Left ventricle myocardium inferior (tissue), 1 donor: ENCODE measurements around the gene PON3. TPM values are rescaled to one million over a fixed set of nuclear protein-coding genes. Genes with fewer than 3 reads are reported as not detected.

Source experiments
- DNase-seq: peaks from one replicate; pipeline ENCODE4 v3.0.0-alpha.2; 2020
- H3K27ac ChIP-seq: fragments of 200-600 bp; replicated peaks from 2 replicates; pipeline ENCODE4 v1.8.0; 2021
- H3K27me3 ChIP-seq: fragments of 200-600 bp; 2 replicates; pipeline ENCODE4 v1.8.0; 2021; ENCODE audit warnings: low read depth
- H3K36me3 ChIP-seq: fragments of 200-600 bp; 2 replicates; pipeline ENCODE4 v1.8.0; 2021
- H3K4me1 ChIP-seq: fragments of 200-600 bp; 2 replicates; pipeline ENCODE4 v1.8.0; 2021
- H3K4me3 ChIP-seq: fragments of 200-600 bp; 2 replicates; pipeline ENCODE4 v1.8.0; 2021; ENCODE audit warnings: mild to moderate bottlenecking, moderate library complexity
- H3K9me3 ChIP-seq: fragments of 200-600 bp; replicated peaks from 2 replicates; pipeline ENCODE4 v1.8.0; 2021
- CTCF ChIP-seq: fragments of 200-600 bp; IDR thresholded peaks from 2 replicates; pipeline ENCODE4 v1.8.0; 2021; ENCODE audit warnings: antibody characterized with exemption, mild to moderate bottlenecking, borderline replicate concordance
- intact Hi-C: fragments of 100-400 bp; cut with micrococcal nuclease; formaldehyde crosslinking; loops from one replicate; pipeline ENCODE4 v1.11.0; 2022
- total RNA-seq: library from RNA; stranded (reverse); fragmentation: NEBNext Ultra II Directional; extraction: Animal tissue kit (Norgen Biotek cat#: 25700); gene quantifications from one replicate; pipeline ENCODE4 v1.2.1, GENCODE V29; 2021
- donor health status: DM: no; HTN: yes; CAD: no; lungs with severe emphysema.

Gene PON3
- total RNA-seq, 1 donor from 2014 or later = 0.69 TPM

- no peak for TF ChIP-seq CTCF
- no peak for DNase-seq
- intact Hi-C loops = no loop called here
- H3K36me3 ChIP-seq = no peaks in the 10 kb centered on the region
- H3K9me3 ChIP-seq = no peaks in the 10 kb centered on the region
- H3K4me1 ChIP-seq = no peaks in the 10 kb centered on the region
- peaks cover 41% of the 10 kb centered on the region for H3K27me3 ChIP-seq
- H3K4me3 ChIP-seq = no peak overlapping the region
- no peak overlapping the region for H3K27ac ChIP-seq
These were observed 73.8 kb downstream of the PON3 start for GRCh38 chr7:95322396-95322795.

- TF ChIP-seq CTCF = no peak
- no peak for DNase-seq
- no peaks in the 10 kb centered on the region for H3K4me1 ChIP-seq
- H3K27me3 ChIP-seq = peaks cover 39% of the 10 kb centered on the region
- H3K9me3 ChIP-seq = no peaks in the 10 kb centered on the region
- H3K36me3 ChIP-seq = no peaks in the 10 kb centered on the region
- intact Hi-C loops = no loop called here
- no peak overlapping the region for H3K4me3 ChIP-seq
- no peak overlapping the region for H3K27ac ChIP-seq
These were observed 74.5 kb downstream of the PON3 start for GRCh38 chr7:95321720-95322119.

GRCh38 chr7:95320651-95321050, 75.5 kb downstream of the PON3 start:
- no peak for TF ChIP-seq CTCF
- intact Hi-C loops = no loop called here
- no peak overlapping the region for H3K4me3 ChIP-seq
- H3K9me3 ChIP-seq = no peaks in the 10 kb centered on the region
- peaks cover 29% of the 10 kb centered on the region for H3K27me3 ChIP-seq
- H3K4me1 ChIP-seq = no peaks in the 10 kb centered on the region
- no peak for DNase-seq
- H3K27ac ChIP-seq = no peak overlapping the region
- H3K36me3 ChIP-seq = no peaks in the 10 kb centered on the region

- Histone ChIP-seq H3K9me3 (no peaks in the 10 kb centered on the region), H3K4me3 (no peak overlapping the region), H3K27ac (no peak overlapping the region), H3K36me3 (no peaks in the 10 kb centered on the region), H3K4me1 (no peaks in the 10 kb centered on the region), H3K27me3 (peaks cover 18% of the 10 kb centered on the region)
- no peak for DNase-seq
- no peak for TF ChIP-seq CTCF
- intact Hi-C loops = no loop called here
These were observed 76.6 kb downstream of the PON3 start for GRCh38 chr7:95319570-95319969.

GRCh38 chr7:95318501-95319100, 77.6 kb downstream of the PON3 start:
- H3K36me3 ChIP-seq = no peaks in the 10 kb centered on the region
- H3K9me3 ChIP-seq = no peaks in the 10 kb centered on the region
- no peak for TF ChIP-seq CTCF
- peaks cover 8% of the 10 kb centered on the region for H3K27me3 ChIP-seq
- intact Hi-C loops = no loop called here
- no peak overlapping the region for H3K27ac ChIP-seq
- no peaks in the 10 kb centered on the region for H3K4me1 ChIP-seq
- DNase-seq = no peak
- no peak overlapping the region for H3K4me3 ChIP-seq
